Mesenteric fat pad (tissue), 1 donor: Measurements from ENCODE around the gene OPCML. TPM values are rescaled to one million over a fixed set of nuclear protein-coding genes. Genes with fewer than 3 reads are reported as not detected.

Experiments
- DNase-seq: peaks from one replicate; pipeline ENCODE4 v3.0.0-alpha.2; 2020; ENCODE audit warnings: low spot score
- total RNA-seq: library from RNA; stranded (reverse); fragmentation: NEBNext Ultra II Directional; extraction: Animal tissue kit (Norgen Biotek cat#: 25700); gene quantifications from one replicate; pipeline ENCODE4 v1.2.1, GENCODE V29; 2021
- donor health status: DM: yes; HTN: yes; CAD: no.

The OPCML gene
- total RNA-seq, 1 donor from 2014 or later = 0.39 TPM

DNA sequence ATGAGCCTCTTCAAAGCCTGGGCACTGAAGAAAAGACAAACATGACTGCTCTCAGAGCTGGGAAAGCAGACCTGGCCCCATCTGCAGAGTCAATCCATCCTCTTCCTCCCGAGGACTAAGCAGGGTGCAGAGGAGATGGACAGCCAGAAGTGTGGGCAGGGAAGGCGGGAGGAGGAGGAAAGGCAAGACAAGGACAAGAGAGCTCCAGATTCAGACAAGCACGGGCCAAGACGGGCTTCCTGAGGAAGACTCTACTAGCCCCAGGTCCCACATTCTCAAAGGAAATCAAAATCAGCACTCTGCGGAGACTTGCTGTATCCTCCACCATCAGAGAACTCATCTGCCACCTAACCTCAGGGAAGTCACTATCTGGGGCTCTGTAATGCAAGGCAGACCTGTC is 28.5 kb downstream of the OPCML start:
- no peak for DNase-seq

DNA sequence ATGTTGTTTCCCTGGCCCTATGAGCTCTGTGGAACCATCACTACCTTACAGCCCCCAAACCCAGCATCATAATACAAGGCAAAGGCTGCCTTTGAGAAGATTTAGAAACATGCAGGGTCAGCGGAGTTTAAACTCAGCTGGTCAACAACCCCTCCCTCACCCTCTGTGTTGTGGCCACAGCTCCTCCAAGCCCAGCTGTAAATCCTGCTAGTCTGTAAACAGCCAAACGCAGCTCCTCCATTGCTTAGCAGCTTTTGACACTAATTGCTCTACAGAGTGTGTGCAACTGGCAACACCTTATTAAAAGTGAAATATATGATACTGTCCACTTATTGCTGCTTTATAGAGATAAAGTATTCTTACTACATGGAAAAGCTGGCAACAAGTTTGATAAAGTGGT is 29.1 kb downstream of the OPCML start:
- DNase-seq = no peak

DNA sequence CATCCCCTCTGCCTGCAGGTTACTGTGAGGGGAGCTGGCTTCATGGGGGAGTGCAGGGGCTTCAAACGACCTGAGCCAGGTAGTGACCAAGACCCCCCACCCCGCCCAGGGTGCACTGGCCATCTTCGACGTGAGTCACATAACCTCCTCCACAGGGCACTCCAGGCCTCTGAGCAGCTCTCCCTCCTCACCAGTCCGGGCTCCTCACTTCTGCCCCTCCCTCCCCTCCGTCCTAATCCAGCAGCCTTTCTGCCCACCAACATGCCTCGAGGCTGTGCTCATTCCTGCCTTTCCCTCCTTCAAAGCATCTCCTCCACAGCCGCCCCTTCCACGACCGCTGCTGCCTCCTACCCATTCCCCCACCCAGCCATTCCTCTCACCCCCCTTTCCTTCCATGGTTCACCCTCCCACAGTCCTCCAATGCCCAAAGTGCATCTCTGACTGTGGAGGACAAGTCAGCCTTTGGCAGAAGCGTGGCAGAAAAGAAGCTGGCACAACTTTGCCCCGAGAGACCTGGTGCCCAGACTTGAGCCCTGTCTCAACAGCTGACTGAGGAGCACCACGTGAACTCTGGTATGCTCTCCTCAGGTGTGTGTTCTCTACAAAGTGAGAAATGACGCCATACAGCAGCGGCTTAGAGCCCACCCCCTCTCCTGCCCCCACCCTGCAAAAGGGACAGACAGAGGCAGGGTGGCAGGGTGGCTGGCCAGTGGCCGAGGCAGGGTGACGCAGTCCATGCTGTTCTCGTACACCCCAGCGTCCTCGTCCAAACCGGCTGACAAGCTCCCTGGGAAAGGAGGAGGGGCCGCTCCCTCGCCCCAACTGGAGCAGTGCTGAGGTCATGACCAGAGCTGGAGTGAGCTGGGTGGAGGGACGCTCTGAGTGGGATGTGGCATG is 30.4 kb downstream of the OPCML start:
- DNase-seq = no peak

- no peak for DNase-seq
Measured at GRCh38 chr11:133500936-133501335, 31.4 kb downstream of the OPCML start.

GRCh38 chr11:133500435-133500834 is 31.9 kb downstream of the OPCML start:
- DNase-seq = no peak

DNA sequence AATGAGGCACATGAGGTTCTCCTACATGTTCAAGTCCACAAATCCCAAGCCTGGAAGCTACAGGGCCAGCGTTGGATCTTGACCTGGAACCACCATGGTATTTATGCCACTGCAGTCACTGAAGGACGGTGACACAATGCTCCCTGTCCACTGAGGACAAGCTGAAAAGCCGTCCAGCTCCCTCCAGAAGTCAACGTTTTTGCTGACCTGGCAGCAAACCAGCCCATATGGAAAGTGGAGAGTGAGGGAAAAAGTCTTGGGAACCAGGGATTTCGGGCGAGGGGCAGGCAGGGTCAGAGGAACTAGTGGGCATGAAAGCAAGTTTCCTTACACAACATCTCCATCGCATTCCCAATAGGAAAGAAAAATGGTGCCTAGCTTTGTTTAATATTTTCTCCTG is 33.3 kb downstream of the OPCML start:
- DNase-seq = no peak

DNA sequence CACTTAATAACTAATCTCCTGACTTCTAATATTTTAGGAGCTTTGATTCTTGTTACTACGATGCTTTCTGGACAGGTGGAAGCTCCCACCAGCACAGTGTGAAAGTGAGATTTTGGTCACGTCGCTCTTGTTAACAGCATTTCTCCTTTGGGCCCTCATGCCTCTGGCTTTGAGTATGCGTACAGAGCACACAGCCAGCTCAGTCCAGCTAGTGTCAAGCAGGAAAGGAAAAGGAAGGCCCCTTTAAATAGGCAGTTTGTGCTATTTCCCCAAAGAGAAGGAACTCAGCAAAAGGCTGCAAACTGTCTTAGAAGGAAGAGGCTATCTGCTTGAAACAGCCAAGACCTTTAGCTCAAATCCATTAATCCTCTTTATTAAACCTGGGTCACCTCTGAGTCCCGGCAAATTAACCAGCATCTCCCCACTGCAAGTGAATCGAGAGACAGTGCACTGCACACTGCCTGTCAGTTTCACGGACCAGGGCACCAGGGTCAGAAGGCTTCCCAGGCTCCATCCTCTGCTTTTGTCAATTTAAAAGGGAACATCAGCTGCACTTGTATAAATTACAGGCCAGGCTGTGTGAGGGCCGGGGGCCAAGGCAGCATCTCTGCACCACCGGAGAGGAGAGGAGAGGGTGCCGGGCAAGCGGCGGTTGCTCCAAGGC is 34.7 kb downstream of the OPCML start:
- no peak for DNase-seq

GRCh38 chr11:133492895-133493294 is 39.4 kb downstream of the OPCML start:
- DNase-seq = no peak

- no peak for DNase-seq
Measured at GRCh38 chr11:133491680-133492383, 40.5 kb downstream of the OPCML start.

DNA sequence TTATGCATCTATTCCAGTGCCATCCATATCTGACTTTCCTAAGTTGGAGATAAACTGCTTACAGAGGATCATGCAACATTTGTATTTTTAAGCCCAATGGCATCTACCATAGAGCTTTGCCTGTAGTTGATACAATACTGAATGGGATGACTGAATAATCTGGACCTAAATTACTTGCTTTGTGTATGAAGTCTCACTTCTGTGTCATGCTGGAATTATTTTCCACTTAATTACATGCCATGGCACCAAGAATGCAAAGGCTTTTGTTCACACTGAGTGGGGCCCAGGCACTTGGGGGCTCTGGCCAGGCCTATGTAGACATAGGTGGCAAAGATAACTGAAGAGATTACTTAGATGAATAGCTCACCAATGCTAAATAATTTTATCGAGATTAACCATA is 51.6 kb downstream of the OPCML start:
- no peak for DNase-seq

- DNase-seq = no peak
Measured at GRCh38 chr11:133479209-133479608, 53.1 kb downstream of the OPCML start.

- DNase-seq = no peak
Measured at GRCh38 chr11:133477251-133477625, 55.1 kb downstream of the OPCML start.

GRCh38 chr11:133476570-133477250 is 55.6 kb downstream of the OPCML start:
- no peak for DNase-seq

DNA sequence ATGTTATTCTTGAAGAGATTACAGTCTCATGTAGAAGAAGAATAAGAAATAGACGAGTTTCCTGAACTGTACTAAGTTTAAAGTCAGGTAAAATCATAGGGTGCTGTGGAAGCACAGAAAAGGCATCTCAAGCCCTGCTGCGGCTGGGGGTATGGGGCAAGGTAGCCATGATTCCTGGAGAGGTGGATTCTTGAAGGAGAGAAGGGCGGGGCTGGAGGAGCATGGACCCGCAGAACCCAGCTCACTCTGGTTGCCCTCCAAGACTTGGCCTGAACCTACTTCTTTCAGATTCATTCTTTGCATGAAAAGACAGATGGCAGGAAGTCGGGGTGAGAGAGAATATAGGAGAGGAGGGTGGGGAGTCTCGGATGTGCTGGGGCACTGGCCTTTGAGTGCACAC is 57.8 kb downstream of the OPCML start:
- no peak for DNase-seq

GRCh38 chr11:133467686-133468085 is 64.6 kb downstream of the OPCML start:
- DNase-seq = no peak

- no peak for DNase-seq
Measured at GRCh38 chr11:133443206-133443747, 89.0 kb downstream of the OPCML start.

GRCh38 chr11:133441964-133442660 is 90.2 kb downstream of the OPCML start:
- DNase-seq = no peak

DNA sequence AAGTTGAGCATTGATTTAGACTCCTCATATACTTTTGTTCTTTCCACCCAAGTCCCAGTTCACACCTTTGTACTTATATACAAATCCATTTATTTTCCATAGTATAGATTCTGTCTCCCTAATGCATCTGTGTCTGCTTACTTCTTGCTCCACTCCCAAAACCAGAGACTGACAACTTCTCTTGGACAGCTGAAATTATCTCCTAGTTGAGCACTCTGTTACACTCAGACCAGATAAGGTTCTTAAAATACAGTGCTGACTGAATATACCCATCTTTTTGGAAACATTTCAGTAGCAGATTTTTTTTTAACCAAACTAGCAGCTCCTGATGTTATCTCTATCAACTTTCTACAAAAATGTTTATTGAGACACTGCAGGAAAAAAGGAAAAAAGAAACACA is 106.3 kb downstream of the OPCML start:
- DNase-seq = no peak

DNA sequence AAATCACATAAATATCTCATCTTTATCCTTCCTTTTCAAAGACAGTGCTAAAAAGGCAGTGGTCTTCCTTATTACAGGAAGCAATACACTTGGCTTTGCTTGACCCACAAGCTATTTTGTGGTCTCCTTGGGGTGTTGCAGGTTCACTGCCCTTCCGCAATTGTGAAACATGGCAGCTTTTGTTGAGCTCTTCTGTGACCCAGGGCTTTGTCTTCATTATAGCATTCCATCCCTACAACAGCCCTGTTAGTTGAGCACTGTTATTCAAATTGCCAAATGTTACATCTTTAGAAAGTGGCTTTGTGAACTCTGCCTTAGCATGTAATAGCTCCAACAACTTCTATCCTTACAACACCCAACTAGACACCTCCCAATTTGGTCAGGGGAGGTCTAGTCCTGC is 107.1 kb downstream of the OPCML start:
- DNase-seq = no peak

DNA sequence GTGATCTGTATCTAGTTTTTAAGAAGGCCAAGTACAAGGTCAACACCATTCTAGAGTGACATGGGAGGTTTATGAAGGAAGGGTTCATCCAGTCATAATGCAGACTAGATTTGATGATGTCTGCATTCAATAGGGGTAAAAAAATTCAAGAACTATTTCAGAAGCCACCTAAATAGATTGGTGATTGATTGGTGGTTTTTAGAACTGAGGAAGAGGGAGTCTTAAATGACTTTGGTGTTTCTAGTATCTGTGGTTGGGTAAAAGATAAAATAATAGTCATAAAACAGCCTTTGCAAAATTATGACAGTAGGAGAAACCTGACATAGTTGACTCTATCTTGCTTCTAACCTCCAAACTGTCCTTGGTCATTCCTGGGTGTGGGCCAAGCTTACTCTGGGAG is 114.1 kb downstream of the OPCML start:
- DNase-seq = no peak

- no peak for DNase-seq
Measured at GRCh38 chr11:133414506-133414905, 117.8 kb downstream of the OPCML start.
